HG03520 (cell line): ENCODE measurements around the gene GPR50.

Experiments
- ATAC-seq: cut with Tn5 transposase; IDR thresholded peaks from one replicate; pipeline ENCODE4 v1.9.1; 2021; ENCODE audit warnings: mild to moderate bottlenecking, moderate library complexity; ENCODE audit not compliant: unreplicated experiment

The GPR50 gene

GRCh38 chrX:151226941-151227340 lies 50.6 kb downstream of the GPR50 start:
- ATAC-seq = no peak

DNA sequence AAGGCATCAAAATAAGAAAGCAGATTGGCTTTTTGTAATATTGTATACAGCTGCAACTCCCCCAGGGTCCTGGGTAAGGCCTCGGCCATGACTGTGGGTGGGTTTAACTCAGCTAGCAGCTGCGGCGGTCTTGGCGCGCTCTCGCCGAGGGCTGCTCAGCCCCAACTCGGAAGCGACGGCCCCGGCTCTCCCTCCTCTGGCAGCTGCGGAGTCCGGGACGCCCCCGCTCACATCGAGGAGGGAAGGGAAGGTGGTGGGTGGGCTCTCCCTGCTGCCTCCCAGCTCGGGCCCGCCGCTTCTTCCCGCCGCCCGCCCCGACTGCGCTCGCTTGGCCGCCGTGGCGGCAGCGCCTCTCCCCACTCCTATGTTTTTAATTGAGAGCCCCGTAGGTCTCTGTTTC lies 51.2 kb downstream of the GPR50 start:
- no peak for ATAC-seq

- no peak for ATAC-seq
These were observed 52.6 kb downstream of the GPR50 start for GRCh38 chrX:151228935-151229334.
